SK-N-SH treated with all-trans-retinoic acid at 6 μM for 48 hours (cell line): Measurements from ENCODE around the gene CCDC85C.

Experiments
- ATAC-seq: fragments of 200-7000 bp; cut with Tn5 transposase; 3 replicates; pipeline ENCODE4 v1.9.1; 2020; ENCODE audit warnings: mild to moderate bottlenecking, moderate library complexity
- ARNTL ChIP-seq: fragments of 450-650 bp; formaldehyde crosslinking; IDR thresholded peaks from 2 replicates; pipeline ENCODE4 v1.5.0; 2020; ENCODE audit warnings: low read depth, mild to moderate bottlenecking, moderate library complexity, borderline replicate concordance
- CREB5 ChIP-seq: fragments of 250-450 bp; sonication (Bioruptor Pico); IDR thresholded peaks from 2 replicates; pipeline ENCODE4 v1.5.1; 2020; ENCODE audit warnings: low read depth, mild to moderate bottlenecking, moderate library complexity
- ESRRG ChIP-seq: fragments of 250-450 bp; sonication (Bioruptor Pico); IDR thresholded peaks from 2 replicates; pipeline ENCODE4 v1.6.1; 2021; ENCODE audit warnings: mild to moderate bottlenecking
- ISL1 ChIP-seq: fragments of 250-450 bp; sonication (Bioruptor Pico); IDR thresholded peaks from 2 replicates; pipeline ENCODE4 v2.1.2; 2022; ENCODE audit warnings: mild to moderate bottlenecking, moderate library complexity
- POU6F1 ChIP-seq: fragments of 250-450 bp; sonication (Bioruptor Pico); IDR thresholded peaks from 2 replicates; pipeline ENCODE4 v1.8.0; 2021; ENCODE audit warnings: low read depth, mild to moderate bottlenecking, moderate library complexity, borderline replicate concordance
- PPARA ChIP-seq: fragments of 250-450 bp; sonication (Bioruptor Pico); IDR thresholded peaks from 2 replicates; pipeline ENCODE4 v1.5.0; 2020; ENCODE audit warnings: mild to moderate bottlenecking, borderline replicate concordance
- SNAI2 ChIP-seq: fragments of 250-450 bp; sonication (Bioruptor Pico); IDR thresholded peaks from 2 replicates; pipeline ENCODE4 v1.5.0; 2020; ENCODE audit warnings: mild to moderate bottlenecking, moderate library complexity
- TSHZ2 ChIP-seq: fragments of 250-450 bp; sonication (Bioruptor Pico); IDR thresholded peaks from 2 replicates; pipeline ENCODE4 v1.5.0; 2020; ENCODE audit warnings: mild to moderate bottlenecking, moderate library complexity
- ZC3H10 ChIP-seq: fragments of 250-450 bp; sonication (Bioruptor Pico); IDR thresholded peaks from 2 replicates; pipeline ENCODE4 v1.5.1; 2021; ENCODE audit warnings: mild to moderate bottlenecking, moderate library complexity
- ZNF565 ChIP-seq: fragments of 450-650 bp; formaldehyde crosslinking; conservative IDR thresholded peaks from 2 replicates; pipeline ENCODE4 v1.5.0; 2020; ENCODE audit warnings: low read depth, mild to moderate bottlenecking, moderate library complexity
- ZNF70 ChIP-seq: fragments of 450-650 bp; formaldehyde crosslinking; IDR thresholded peaks from 2 replicates; pipeline ENCODE4 v1.5.0; 2020; ENCODE audit warnings: mild to moderate bottlenecking, moderate library complexity
- ZNF8 ChIP-seq: fragments of 450-650 bp; formaldehyde crosslinking; IDR thresholded peaks from 2 replicates; pipeline ENCODE4 v1.5.0; 2020; ENCODE audit warnings: mild to moderate bottlenecking, moderate library complexity

Gene CCDC85C

GRCh38 chr14:99624971-99625370, 21.0 kb upstream of the CCDC85C start:
- ATAC-seq, result no peak
- TF ChIP-seq POU6F1 (CRISPR knock-in tag) (no peak), SNAI2 (CRISPR knock-in tag) (no peak), ESRRG (CRISPR knock-in tag) (no peak)

- no peak for TF ChIP-seq ISL1 (CRISPR knock-in tag)
- TF ChIP-seq TSHZ2 (CRISPR knock-in tag), result no peak
- TF ChIP-seq SNAI2 (CRISPR knock-in tag), result no peak
- TF ChIP-seq ZNF565 (CRISPR knock-in tag), result no peak
- no peak for TF ChIP-seq ZNF8 (CRISPR knock-in tag)
- no peak for TF ChIP-seq CREB5 (CRISPR knock-in tag)
- TF ChIP-seq ZC3H10 (CRISPR knock-in tag), result no peak
- TF ChIP-seq ESRRG (CRISPR knock-in tag), result no peak
- TF ChIP-seq, all 23 proteins: peak for 0
- no peak for ATAC-seq
These were observed 20.0 kb upstream of the CCDC85C start for GRCh38 chr14:99624024-99624423.

- ATAC-seq, result no peak
- TF ChIP-seq CREB5 (CRISPR knock-in tag), result no peak
- TF ChIP-seq TSHZ2 (CRISPR knock-in tag), result no peak
- no peak for TF ChIP-seq POU6F1 (CRISPR knock-in tag)
- no peak for TF ChIP-seq ESRRG (CRISPR knock-in tag)
- TF ChIP-seq ARNTL (CRISPR knock-in tag), result no peak
- no peak for TF ChIP-seq ZNF565 (CRISPR knock-in tag)
- no peak for TF ChIP-seq ZC3H10 (CRISPR knock-in tag)
- no peak for TF ChIP-seq ZNF70 (CRISPR knock-in tag)
- TF ChIP-seq PPARA (CRISPR knock-in tag), result no peak
These were observed 17.9 kb upstream of the CCDC85C start for GRCh38 chr14:99621948-99622347.
